NCI-H2227 (cell line): ENCODE measurements around the gene ZDHHC8.

Source experiments
- DNase-seq: peaks from one replicate; lab custom pipeline; 2025; ENCODE audit not compliant: unreplicated experiment; lab: John Stamatoyannopoulos, UW

The ZDHHC8 gene

GRCh38 chr22:20113551-20114310, 17.9 kb upstream of the ZDHHC8 start:
- no peak for DNase-seq

DNA sequence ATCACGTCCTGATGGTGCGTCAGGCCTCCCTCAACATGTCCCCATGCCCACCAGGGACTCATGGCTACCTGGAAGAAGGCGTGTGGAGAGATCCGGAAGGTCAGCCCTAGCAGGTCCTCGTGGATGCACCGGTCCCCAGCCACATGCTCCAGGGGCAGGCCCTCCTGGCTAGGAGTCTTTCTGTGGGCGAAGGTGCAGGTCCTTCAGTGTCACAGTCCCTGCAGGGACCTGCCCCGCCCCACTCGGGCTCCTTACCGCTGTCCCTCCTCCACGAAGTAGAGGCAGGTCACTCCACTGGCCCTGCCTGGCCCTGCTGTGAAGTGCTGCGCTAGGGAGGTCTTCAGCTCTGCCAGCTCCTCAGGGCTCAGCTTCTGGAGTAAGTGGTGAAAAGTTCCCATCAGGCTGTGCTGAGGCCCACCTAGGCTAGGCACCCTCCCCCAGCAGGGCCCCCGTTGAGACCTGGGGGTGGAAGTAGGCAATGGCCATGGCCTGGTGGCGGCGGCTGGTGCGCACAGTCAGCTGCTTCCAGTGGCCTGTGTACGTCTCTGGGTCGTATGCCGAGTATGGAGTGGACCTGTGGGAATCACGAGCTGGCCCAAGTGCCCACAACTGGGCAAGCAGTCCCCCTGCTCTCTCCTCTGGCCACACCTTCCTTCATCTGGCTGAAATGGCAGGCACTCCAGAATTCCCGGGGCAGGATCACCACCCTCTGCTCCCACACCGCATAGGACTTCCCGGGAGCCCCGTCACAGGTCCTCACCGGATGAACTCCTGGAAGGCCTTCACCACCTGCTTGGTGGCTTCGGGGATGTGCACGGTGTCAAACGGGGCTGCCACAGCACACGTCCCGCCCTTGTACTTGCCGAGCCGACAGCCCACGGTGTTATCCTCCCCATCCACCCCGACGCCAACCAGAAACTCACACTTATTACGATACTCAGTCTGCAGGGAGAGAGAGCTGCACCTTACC, 16.8 kb upstream of the ZDHHC8 start:
- DNase-seq: no peak

DNA sequence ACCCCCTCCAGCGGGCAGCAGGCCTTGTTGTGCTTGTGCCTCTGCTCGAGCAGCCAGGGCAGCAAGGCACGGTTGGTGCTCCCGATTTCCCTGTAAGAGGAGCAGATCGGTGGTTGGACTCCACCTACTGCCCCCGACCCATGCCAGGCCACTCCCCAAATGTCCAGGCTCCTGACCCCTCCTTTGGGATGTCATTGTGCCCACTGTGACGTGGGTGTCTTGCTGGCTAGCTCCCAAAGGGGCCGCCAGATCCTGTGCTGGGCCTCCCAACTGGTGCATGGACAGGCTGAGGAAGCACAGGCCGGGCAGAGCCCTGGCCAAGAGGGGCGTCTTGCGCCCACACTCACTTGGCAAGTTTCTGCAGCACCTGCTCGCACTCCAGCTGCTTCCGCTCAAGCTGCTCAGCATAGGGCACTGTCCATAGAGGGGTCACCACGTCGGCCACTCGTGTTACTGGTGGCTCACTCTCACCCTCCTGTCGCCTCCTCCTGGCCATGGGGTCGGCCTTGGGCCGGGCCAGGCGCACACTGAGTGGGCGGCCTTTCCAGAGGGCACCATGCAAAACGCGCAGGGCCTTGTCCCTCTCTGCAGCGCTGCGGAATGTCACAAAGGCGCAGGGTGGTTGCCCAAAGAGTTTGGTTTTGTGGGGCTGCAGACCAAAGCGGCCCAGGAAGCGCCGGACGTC, 15.8 kb upstream of the ZDHHC8 start, which contains the start of gene RANBP1:
TSS of gene RANBP1 (plus strand) at position 414 of the 685 bp plus-strand sequence. CDS start at position 495, 81 bp downstream.
- no peak for DNase-seq

GRCh38 chr22:20116376-20116950, 15.1 kb upstream of the ZDHHC8 start:
- DNase-seq: no peak

GRCh38 chr22:20116951-20117632, 14.5 kb upstream of the ZDHHC8 start, which contains the start of gene TRMT2A:
Gene TRMT2A, minus strand, starts transcription at chr22:20117226. Its CDS starts 320 bp downstream, at chr22:20116906.
- peak; percentile 99 for DNase-seq

- DNase-seq: peak; percentile 54
Measured at GRCh38 chr22:20117633-20118299, 13.8 kb upstream of the ZDHHC8 start.

- DNase-seq: peak; percentile 27
Measured at GRCh38 chr22:20118300-20119020, 13.1 kb upstream of the ZDHHC8 start.

GRCh38 chr22:20121856-20122415, 9.7 kb upstream of the ZDHHC8 start:
- no peak for DNase-seq

DNA sequence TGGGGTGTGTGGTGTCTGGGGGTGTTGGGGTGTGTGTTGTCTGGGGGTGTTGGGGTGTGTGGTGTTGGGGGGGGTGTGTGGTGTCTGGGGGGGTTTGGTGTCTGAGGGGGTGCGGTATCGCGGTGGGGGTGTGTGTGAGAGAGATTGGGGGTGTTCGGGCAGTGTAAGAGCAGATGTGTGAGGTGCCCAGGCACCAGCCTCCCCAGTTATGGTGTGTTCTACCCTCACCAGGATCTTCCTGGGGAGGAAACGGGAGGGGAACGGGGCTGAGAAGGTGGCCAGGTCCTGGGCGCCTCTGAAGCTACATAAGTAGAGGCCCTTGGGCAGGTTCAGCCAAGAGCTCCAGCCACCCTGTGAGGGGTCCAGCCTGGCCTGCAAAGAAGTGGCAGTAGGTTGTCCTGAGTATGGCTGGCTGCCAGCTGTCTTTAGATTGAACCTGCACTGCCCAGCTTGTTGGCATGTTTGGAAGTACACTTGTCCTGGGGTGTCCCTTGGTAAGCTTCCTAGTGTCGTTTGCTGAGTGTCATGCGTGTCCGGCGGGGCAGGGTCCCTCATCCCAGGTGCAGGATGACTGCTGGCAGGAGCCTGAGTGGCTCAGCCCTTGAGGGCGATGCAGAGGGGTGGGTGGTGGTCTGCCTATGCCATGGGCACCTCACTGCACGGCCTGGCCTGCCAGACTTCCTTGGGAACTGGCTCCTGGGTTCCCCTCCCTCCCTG, 8.1 kb upstream of the ZDHHC8 start:
- no peak for DNase-seq

DNA sequence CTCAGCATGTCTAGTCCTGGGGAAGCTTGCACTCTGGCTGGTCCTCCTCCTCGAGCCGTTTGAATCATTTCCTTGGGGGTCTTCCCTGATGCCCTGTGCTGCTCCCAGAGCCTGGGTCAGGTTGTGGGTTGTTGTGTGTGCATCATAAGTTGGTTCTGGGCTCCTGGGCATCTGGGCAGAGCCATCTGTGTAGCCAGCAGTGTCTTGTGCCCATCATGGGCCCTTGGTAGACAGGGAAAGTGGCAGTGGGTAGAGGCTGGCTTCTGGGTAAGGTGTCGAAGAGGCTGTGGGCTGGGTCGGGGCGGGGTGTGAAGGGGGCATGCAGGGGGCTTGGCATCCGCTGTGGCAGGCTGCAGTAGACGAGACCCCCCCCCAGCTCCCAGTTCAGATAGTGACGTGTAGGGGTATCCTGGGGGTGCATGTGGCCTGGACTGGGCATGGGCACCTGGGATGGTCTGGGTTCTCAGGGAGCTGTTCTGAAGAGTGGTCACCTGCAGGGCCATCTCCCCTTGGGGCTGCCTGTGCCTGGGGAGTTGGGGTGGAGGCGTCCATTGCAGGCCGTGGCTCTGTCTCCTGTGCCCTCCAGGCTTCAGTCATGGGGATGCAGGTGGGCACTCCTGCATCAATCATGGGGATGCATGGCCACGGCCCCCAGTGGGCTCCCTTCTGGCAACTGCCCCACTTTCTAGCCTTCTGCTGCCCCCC, 7.4 kb upstream of the ZDHHC8 start:
- no peak for DNase-seq

- DNase-seq: no peak
Measured at GRCh38 chr22:20125201-20126174, 6.1 kb upstream of the ZDHHC8 start.

DNA sequence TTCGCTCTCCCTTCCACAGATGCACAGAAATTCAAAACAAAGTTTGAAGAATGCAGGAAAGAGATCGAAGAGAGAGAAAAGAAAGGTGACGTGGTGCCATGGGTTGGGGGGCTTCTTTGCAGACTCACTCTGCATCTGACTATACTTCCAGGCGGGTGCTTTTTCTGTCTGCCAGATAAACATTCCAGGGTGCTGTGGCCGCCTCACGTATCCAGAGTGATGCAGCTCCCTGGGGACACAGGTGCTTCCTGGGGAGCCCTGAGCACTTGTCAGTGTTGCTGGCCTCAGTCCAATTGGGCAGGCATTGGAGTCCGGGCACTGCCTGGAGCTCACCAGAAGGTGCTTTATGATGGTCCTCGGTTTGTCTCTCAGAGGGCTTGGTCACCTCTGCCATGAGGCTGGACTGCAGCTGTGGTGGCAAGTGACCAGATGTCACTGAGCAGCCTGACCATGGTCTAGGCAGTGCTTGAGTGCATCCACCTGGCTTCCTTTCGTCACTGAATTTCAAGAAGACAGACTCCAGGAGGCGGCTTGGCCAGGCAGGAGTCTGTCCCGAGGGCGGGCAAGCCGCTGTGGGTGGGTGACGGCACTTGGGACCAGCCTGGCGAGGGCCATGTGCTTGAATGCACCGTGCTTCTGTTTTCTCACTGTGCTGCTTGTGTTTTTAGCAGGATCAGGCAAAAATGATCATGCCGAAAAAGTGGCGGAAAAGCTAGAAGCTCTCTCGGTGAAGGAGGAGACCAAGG, 5.1 kb upstream of the ZDHHC8 start:
- DNase-seq: no peak

DNA sequence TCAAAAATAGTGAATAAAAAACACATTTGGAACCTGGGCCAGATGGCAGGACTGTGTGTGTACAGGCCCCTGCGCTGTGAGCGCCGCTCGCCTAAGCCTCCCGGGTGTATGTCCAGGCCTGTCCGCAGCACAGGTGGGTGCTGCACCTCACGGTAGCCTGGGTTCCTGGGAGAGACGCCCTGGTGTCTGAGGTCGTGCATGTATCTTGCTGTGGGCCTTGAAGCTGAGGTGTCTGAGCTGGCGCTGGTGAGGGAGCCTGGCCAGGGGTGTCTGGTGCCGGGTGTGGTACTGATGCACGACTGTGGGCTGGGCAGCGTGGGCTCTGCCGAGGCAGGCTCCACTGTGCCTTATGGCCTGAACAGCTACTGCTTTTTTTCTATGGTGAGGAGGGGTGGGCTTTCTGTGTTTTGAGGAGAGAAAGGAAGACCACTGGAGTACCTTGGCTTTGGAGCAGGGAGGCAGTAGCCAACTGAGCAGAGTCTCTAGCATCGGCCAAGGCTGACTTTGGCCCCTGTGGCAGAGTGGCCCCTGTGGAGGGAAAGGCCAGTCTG, 4.2 kb upstream of the ZDHHC8 start:
- no peak for DNase-seq

DNA sequence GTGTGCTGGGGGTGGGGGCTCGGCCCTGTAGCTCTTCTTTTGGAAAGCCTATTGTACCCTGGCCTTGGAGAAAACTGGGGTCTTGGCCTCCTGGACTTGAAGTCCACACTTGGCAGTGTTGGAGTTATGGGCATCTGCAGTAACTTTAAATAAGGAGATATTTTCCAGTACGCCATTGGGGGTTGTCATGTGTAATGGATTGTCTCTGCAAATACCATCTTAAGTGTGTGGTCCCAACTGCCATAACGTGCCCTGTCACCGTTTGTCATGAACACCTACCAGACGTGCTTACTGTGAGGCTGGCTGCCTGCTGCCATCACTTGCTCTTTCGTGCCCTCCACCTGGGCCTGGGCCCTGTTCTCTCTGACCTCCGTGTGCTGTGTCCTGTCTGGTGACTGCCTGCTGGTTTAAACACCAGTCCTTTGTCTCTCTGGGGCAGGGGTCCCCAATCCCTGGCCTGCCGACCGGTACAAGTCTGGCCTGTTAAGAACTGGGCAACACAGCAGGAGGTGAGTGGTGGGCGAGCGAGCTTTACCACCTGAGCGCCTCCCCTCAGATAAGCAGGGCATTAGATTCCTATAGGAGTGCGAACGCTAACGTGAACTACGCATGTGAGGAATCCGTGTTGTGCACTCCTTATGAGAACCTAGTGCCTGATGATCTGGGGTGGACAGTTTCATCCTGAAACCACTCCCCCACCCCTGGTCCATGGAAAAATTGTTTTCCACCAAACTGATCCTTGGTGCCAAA, 3.6 kb upstream of the ZDHHC8 start:
- no peak for DNase-seq

- no peak for DNase-seq
Measured at GRCh38 chr22:20128619-20128901, 3.0 kb upstream of the ZDHHC8 start.
